Fibroblast of the aortic adventitia (primary cell): ENCODE data around the gene TULP1. TPM values are rescaled to one million over a fixed set of nuclear protein-coding genes. Genes with fewer than 3 reads are reported as not detected.

ENCODE experiments used
- DNase-seq: peaks from one replicate; pipeline ENCODE4 v3.0.0-alpha.2; 2010; ENCODE audit warnings: low read depth
- H3K4me3 ChIP-seq: 2 replicates; pipeline ENCODE4 v1.5.1; 2011; ENCODE audit warnings: low read depth, mild to moderate bottlenecking, control low read depth, low read length, moderate library complexity
- CTCF ChIP-seq: IDR thresholded peaks from 2 replicates; pipeline ENCODE4 v1.5.1; 2011; ENCODE audit warnings: mild to moderate bottlenecking, low read length, control low read depth, inconsistent platforms; ENCODE audit not compliant: insufficient read depth
- small RNA-seq: library from RNA; depleted of rRNA; stranded (forward); fragments of <200 nt; gene quantifications from one replicate; pipeline ENCODE3, GENCODE V24; 2012
- total RNA-seq: library from RNA; depleted of rRNA; stranded (reverse); fragments of >200 nt; gene quantifications from 2 replicates; pipeline ENCODE4 v1.2.3, GENCODE V29; 2012; ENCODE audit warnings: low replicate concordance

TULP1 gene
- total RNA-seq, 1 donor, result not detected

- peak; percentile 21 for DNase-seq
- no peak for TF ChIP-seq CTCF
- H3K4me3 ChIP-seq, result peak overlapping the region; percentile 75
Measured at GRCh38 chr6:35453236-35453635, 59.5 kb downstream of the TULP1 start.

GRCh38 chr6:35452183-35453090 is 60.3 kb downstream of the TULP1 start, which contains the start of gene FANCE:
FANCE (plus strand) TSS chr6:35452338; CDS start chr6:35452546, 208 bp downstream.
- TF ChIP-seq CTCF, result no peak
- DNase-seq, result peak; percentile 86
- H3K4me3 ChIP-seq, result peak within 1 kb of the TSS; percentile 75

GRCh38 chr6:35451354-35452182 is 61.1 kb downstream of the TULP1 start:
- peak overlapping the region; percentile 42 for H3K4me3 ChIP-seq
- no peak for TF ChIP-seq CTCF
- DNase-seq, result no peak

GRCh38 chr6:35449287-35449881 is 63.3 kb downstream of the TULP1 start:
- TF ChIP-seq CTCF, result peak; percentile 68
- DNase-seq, result peak; percentile 78
- no peak overlapping the region for H3K4me3 ChIP-seq

- no peak for TF ChIP-seq CTCF
- H3K4me3 ChIP-seq, result no peak overlapping the region
- no peak for DNase-seq
Measured at GRCh38 chr6:35448191-35448590, 64.5 kb downstream of the TULP1 start.

Small RNA genes lying within 50 kb of the gene (small RNA-seq; reads per million reads assigned to genes)
- not detected for gene MIR7111

Other genes starting within 250 kb of the TULP1 start
- gene DEF6, start 215.1 kb downstream of the TULP1 start, total RNA-seq, result 0.18 and 1.1 TPM in 2 replicates
- gene PPARD, start 170.3 kb downstream of the TULP1 start, total RNA-seq, result 1.3 and 10.4 TPM in 2 replicates
- 5.1 and 7.7 TPM in 2 replicates for gene FANCE, start 60.6 kb downstream of the TULP1 start, total RNA-seq
- gene RPL10A, start 44.5 kb downstream of the TULP1 start, total RNA-seq, result 778 and 1,853 TPM in 2 replicates
- 4.6 and 11.6 TPM in 2 replicates for gene TEAD3, start 15.8 kb downstream of the TULP1 start, total RNA-seq
- gene FKBP5, start 176.0 kb upstream of the TULP1 start, total RNA-seq, result 2.9 and 5.3 TPM in 2 replicates
- gene ARMC12, start 224.1 kb upstream of the TULP1 start, total RNA-seq, result 0.45 TPM in 1 of 2 replicates, not detected in the other